Stimulated activated CD4-positive, alpha-beta T cell treated with anti-CD3 and anti-CD28 coated beads, TNF-alpha, amount 100 ng/mL, for 24 hours (primary cell): ENCODE measurements around the gene TGFB1I1.
A peak's percentile ranks its signal among the peaks of the same experiment; 100 is the strongest.

Source experiments
- DNase-seq, 3 experiments: peaks; one replicate each; pipeline ENCODE4 v3.0.0-alpha.2; 2020; ENCODE audit warnings: low read depth in 3 of 3

Gene TGFB1I1

DNA sequence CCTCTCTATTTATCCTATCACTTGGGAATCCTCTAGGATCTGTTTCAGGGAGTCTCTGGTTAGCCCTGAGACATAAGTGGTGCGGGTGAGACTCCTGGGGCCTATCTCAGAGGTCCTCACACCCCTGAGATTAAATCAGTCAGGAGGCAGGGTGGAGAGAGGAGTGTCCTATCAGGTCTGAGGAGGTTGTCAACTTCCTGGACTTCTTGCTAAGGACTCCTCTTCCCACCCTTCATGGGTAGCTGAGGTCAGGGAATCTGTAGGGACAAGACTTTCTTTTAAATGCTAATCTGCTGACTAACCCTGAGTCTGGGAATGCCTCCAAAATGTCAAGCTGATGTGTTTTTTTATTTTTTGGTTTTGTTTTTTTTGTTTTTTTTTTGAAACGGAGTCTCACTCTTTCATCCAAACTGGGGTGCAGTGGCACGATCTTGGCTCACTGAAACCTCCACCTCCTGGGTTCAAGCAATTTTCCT, 19.3 kb upstream of the TGFB1I1 start:
- no peak for DNase-seq

DNA sequence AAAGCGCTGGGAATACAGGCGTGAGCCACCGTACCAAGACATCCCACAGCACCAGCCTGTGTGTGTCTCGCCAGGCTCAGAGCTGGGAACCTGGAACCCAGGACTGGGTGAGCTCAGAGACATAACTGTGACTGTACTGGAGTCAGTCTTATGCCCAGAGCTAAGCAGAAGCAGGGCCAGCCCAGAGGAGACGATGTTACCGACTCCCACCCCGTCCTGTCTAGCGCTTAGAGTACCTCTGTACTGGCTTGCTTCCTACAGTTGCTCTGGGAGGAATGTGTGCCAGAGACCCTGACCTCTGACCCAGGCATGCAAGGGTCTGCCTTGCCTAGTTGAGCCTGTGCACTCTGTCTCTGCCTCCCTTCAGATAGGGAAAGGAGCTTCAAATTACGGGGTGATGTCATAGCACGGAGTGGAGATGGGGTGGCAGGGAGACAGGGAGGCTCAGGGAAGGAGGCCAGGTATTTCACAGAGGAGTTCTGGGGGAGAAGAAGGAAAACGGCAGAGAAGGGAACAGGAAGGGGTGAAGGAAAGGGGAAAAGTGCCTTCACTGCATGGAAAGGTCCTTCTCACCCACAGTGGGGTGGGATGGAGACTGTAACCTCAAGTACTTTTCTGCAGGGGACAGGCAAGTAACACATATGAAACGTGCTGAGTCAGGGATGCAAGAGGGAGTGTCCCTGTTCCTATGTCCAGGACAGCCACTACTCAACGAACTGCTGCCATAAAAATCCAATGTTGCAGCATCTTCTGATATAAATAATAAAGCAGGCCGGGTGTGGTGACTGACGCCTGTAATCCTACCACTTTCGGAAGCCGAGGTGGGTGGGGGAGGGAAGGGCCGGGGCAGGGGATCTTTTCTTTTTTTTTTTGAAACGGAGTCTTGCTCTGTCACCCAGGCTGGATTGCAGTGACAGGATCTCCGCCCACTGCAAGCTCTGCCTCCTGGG, 18.4 kb upstream of the TGFB1I1 start:
- DNase-seq = no peak

DNA sequence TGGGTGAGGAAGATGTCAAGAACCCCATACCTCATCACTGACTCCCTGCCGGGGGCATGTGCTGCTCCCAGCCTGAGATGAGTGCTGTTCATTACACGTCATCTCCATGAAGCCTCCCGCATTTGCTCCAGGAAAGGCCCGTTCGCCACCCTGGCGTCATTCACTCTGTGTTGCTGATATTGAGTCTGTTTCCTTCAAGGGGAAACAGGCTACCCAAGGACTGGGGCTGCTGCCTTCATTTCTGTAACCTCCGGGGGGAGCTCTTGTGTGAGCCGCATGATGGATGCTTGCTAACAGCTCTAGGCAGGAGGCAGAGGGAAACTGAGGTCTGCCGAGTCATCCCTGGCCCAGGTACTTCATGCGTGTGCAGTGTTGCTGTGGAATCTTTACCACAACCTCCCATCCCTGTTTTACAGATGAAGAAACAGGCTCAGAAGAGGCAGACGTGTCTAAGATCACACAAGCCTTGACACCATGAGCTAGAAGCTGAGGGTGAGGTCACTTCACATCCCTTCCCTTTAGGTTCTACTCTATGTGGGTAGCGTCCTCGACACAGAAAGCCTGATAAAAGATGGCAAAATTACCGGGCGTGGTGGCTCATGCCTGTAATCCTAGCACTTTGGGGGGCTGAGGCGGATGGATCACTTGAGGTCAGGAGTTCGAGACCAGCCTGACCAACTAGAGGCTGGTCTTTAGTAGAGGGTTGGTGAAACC, 16.2 kb upstream of the TGFB1I1 start:
- DNase-seq = peak in 1 of 3 experiments; percentile 38

DNA sequence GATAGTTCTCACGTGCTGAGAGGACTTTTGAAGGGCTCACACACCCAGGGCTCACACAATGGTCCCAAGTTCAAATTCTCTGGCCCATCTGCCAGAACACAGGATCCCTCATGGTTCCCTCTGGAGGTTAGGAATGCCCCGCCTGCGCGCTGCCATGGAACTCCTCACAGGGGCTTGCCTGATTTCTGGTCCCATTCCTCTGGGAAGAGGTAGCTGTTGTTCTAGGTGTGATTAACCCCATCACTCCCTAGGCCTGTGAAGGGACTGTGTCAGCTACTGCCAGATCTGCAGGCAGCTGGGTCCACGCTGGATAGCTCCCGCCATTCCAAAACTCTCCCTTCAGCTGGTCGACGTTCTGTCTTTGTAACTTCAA, 15.0 kb upstream of the TGFB1I1 start:
- no peak for DNase-seq

DNA sequence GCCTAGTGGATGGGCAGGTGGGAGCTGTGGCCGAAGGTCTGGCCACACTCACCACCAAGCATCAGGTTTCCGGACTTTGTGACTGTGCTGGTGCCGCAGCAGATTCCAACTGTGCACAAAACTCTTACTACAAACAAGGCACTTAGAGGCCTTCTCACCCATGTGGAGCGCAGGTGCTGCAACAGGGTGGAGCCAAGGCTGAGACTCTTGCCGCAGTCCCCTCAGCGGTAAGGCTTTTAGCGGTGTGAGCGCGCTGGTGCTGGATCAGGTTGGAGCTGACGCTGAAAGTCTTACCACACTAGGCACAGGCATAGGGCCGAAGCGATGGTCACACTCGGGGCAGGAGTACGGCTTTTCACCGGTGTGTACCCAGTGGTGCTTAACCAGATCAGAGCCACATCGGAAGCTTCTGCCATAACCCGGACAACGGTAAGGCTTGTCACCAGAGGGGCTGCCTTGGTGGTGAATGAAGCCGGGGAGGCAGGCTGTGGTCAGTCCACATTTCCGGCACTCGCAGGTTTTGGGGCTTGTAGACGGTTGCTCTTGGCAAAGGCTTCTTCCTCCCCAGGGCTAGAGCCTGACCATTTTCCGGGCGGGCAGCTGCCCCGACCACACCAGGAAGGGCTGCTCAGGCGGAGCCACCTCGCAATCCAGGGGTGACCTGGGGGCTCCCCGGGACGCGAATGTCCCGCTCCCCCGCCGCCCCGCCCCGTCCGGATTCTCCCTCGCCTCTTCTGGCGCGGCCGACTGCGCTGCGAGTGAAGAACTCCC, 13.7 kb upstream of the TGFB1I1 start:
- peak in 1 of 3 experiments; percentile 37 for DNase-seq

DNA sequence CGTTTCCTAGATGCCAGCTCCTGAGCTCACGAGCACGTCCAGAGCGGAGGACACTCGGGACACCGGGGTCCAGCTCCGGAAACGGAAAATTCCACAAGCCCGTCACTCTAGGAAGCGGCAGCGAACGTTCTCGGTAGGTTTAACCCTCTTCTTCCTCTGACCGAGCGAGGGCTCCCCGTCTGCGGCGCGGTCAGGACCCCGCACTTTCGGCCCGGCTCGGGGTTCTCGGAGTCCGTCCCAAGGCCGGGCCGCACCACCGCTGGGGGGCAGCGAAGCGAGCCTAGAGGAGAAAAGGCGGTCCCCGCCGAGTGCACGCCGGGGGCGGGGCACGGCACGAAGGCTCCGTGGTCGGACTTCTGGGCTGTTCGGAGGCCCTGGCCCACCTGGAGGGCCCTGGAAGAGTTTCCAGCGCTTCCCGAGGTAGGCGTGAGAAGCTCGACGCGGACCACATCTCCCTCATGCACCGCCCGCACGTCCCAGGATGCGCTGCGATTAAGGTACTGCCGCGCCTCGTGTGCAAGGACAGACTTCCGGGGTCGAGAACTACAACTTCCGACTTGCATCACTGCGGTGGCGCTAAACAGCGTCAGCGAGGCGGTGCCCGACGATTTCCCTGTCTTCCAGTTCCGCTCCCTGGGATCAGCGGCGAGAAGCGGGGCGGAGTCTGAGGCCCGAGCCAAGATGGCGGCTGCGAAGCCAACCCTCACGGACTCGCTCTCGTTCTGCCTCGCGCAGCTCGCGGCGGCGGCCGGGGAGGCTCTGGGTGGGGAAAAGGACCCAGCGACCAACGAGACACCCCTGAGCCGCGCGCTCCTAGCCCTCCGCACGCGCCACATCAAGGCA, 12.9 kb upstream of the TGFB1I1 start, which contains the start of gene ARMC5:
Gene ARMC5, plus strand, starts transcription at position 658 of the 843 bp plus-strand sequence. Its CDS starts 24 bp downstream, at position 682.
- DNase-seq = peak; percentile 93 to 96 (median 93)

DNA sequence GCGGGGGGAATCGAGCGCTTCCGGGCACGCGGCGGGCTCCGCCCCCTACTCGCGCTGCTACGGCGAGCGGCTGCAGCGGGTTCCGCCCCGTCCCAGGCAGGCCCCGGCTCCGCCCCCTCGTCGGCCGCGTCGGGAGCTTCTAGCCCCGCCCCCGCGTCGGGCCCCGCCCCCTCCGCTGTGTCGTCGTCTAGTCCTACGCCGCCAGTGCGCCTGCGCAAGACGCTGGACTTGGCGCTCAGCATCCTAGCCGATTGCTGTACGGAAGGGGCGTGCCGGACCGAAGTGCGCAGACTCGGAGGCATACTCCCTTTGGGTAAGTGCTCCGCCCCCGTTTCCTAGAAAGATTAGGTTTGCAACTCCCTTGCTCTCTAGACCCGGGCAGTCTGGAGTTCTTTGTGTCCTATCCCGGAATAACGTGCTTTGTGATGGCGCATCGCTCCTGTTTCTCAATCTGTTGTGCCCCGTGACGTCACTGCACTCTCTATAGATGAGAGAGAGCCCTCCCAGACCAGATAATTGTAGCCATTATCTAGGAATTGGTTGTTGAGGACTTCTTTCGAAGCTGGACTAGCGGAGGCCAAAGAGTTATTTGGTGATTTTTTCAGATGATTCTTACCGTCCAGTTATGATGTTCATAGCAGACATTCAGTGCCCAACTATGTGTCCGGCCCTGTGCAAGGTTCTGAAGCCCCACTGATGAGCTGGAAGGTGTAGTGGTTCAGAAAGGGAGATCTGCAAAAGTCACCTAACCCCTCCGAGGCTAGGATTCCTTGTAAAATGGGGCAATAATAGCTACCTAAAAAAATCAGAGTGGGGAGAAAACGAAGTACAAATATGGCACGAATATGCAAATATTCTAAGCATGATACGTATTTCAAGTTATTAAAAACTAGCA, 12.0 kb upstream of the TGFB1I1 start:
- DNase-seq = peak; percentile 100

DNA sequence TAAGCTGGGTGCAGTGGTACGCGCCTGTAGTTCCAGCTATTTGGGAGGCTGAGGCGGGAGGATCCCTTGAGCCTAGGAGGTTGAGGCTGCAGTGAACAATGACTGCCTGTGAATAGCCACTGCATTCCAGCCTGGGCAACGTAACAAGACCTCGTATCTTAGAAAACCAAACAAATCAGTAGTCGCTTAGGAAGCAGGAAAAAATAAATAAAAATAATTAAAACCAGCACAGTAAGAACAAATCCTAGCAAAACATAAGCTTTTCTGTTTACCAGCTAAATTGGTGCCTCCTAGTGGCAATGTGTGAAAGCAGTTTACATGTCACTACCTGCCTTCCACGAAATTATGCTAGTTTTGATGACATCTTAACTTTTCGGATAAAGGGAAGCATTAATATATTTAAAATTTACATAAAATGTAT, 11.4 kb upstream of the TGFB1I1 start:
- DNase-seq = no peak

DNA sequence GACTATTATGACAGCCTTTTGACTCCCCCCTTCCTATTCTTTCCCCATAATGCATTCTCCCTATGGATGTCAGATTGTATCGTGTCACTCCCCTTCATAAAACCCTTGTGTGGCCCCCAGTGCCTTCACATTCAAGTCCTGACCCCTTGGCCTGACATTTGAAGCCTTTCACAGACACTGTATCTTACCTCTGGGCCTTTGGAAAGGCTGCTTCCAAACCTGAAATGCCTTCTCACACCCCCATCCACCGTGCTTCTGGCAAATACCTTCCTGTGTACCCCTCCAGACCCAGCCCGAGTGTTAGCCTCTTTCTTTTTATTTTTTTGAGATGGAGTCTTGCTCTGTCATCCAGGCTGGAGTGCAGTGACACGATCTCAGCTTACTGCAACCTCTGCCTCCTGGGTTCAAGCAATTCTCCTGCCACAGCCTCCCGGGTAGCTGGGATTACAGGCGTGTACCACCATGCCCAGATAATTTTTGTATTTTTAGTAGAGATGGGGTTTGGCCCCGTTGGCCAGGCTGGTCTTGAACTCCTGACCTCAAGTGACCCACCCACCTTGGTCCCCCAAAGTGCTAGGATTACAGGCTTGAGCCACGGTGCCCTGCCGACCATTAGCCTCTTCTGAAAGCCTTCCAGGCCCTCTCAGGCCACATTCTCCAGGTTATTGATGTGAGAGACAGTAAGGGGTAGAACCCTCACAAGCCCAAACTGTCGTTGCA, 10.6 kb upstream of the TGFB1I1 start:
- DNase-seq = no peak

DNA sequence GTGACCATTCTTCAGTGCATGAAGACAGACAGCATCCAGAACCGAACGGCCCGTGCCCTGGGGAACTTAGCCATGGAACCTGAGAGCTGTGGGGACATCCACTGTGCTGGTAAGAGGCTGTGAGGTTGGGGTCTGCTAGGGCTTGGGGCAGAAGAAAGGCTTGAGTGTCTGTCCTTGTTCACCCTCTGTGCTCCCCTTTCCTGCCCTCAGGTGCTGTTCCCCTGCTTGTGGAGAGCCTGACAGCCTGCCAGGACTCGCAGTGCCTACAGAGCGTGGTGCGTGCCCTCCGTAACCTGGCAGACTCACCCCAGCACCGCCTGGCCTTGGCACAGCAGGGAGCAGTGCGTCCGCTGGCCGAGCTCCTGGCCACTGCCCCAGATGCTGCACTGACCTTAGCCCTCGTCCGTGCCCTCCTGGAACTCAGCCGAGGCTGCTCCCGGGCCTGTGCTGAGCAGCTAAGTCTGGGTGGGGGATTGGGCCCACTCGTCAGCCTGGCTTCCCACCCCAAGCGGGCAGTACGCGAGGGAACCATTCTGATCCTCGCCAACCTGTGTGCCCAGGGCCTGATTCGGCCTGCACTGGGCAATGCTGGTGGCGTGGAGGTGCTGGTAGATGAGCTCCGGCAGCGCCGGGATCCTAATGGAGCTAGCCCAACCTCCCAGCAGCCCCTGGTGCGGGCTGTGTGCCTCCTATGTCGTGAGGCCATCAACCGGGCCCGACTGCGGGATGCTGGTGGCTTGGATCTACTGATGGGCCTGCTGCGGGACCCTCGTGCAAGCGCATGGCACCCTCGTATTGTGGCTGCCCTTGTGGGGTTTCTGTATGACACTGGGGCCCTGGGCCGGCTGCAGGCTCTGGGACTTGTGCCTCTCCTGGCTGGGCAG, 9.8 kb upstream of the TGFB1I1 start:
- no peak for DNase-seq

DNA sequence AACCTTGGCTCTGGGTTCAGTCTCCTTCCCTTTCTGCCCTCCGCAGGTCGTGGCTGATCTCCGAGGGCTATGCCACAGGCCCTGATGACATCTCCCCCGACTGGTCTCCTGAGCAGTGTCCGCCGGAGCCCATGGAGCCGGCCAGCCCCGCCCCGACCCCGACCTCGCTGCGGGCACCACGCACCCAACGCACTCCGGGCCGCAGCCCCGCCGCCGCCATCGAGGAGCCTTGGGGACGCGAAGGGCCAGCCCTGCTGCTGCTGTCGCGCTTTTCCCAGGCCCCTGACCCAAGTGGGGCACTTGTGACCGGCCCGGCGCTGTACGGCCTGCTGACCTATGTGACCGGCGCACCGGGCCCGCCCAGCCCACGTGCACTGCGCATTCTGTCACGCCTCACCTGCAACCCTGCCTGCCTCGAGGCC, 7.6 kb upstream of the TGFB1I1 start:
- no peak for DNase-seq

DNA sequence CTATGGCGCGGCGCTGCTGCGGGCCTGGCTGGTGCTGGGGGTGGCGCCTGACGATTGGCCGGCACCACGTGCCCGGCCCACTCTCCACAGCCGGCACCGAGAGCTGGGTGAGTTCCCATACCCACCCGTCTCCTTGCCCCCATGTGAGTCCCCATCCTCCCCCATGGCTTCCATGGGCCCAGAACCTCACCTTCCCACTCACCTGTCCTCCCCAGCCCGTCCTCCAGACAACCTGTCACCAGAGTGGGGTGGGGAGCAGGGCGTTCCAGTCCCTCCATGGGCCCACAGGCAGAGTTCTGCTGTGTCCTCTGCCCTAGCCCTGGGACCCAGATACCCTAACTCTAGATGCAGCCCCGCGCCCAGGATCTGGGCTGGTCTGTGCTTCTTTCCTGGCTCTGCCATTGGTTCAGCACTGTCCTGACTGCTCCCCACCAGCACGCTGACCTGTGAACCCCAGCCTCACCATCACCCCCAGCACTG, 7.1 kb upstream of the TGFB1I1 start:
- no peak for DNase-seq

DNA sequence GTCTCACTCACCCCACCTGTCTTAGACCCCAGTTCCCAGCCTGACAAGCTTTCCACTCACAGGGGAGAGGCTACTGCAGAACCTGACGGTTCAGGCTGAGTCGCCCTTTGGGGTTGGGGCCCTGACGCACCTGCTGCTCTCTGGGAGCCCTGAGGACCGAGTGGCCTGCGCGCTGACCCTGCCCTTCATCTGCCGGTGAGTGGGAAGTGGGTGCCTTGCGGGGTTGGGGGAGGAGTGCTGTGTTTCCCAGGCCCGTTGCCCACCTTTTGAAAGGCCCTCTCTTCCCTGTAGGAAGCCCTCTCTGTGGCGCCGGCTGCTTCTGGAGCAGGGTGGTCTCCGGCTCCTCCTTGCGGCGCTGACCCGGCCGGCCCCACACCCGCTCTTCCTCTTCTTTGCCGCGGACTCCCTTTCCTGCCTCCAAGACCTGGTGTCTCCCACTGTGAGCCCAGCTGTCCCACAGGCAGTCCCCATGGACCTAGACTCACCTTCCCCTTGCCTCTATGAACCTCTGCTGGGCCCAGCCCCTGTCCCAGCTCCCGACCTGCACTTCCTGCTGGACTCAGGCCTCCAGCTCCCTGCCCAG, 6.1 kb upstream of the TGFB1I1 start:
- no peak for DNase-seq

DNA sequence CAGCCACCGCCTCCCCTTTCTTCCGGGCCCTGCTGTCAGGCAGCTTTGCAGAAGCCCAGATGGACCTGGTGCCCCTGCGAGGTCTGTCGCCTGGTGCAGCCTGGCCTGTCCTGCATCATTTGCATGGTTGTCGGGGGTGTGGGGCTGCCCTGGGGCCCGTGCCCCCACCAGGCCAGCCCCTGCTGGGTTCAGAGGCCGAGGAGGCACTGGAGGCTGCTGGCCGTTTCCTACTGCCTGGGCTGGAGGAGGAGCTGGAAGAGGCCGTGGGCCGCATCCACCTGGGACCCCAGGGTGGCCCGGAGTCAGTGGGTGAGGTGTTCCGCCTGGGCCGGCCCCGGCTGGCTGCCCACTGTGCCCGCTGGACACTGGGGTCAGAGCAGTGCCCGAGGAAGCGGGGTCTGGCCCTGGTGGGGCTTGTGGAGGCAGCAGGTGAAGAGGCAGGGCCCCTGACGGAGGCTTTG, 5.5 kb upstream of the TGFB1I1 start:
- DNase-seq = no peak

DNA sequence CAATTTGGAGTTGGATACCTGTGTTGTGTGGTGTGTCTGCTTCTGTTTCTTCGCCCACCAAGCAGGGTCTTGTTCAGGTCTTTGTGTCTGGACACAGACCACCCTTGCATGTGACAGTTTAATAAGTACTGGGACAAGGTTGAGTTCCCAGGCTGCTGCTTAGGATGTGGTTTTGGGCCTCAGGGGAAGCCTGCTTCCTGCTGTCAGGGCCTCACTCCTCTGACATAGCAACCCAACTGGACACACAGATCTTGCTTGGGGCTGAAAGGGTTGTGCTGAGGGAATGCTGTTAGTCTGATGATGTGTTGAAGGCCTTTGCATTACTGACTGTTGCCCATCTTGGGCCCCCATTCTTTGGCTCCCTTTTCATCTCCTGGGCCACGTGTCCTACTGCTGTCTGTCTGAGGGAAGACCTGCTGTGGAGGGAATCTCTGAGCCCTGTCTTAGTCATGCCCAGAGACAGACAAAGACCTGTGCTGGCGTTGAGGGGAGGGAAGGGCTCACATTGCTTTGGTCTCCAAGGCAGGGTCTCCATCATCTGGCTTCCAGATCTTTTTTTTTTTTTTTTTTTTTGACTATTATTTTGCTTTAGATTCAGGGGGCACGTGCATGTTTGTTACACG, 4.7 kb upstream of the TGFB1I1 start:
- DNase-seq = no peak

DNA sequence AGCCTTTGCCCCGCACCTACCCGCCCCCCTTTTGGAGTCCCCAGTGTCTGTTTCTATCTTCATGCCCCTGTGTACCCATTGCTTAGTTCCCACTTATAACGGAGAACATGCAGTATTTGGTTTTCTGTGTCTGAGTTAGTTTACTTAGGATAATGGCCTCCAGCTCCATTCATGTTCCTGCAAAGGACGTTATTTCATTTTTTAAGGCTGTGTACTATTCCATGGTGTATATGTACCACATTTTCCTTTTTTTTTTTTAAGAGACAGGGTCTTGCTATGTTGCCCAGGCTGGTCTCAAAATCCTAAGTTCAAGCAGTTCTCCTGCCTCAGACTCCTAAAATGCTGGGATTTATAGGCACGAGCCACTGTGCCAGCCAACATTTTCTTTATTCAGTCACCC, 4.1 kb upstream of the TGFB1I1 start:
- no peak for DNase-seq

DNA sequence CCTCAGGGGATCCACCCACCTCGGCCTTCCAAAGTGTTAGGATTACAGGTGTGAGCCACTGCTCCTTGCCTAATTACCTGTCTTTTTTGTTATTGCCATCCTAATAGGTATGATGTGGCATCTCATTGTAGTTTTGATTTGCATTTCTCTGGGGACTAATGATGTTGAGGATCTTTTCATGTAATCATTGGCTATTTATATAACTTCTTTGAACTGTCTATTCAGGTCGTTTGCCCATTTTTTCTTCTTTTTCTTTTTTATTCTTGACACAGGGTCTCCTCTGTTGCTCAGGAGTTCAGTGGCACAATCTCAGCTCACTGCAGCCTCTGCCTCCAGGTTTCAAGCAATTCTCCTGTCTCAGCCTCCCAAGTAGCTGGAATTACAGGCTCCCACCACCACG, 1.3 kb upstream of the TGFB1I1 start:
- DNase-seq = no peak
